ENCODE results near the gene DDX1.
"Not testable (repeated sequence)": the region's sequence is repeated elsewhere in the genome, so short reads cannot be mapped to it uniquely, and the experiment has no call there.

DDX1 gene

DNA sequence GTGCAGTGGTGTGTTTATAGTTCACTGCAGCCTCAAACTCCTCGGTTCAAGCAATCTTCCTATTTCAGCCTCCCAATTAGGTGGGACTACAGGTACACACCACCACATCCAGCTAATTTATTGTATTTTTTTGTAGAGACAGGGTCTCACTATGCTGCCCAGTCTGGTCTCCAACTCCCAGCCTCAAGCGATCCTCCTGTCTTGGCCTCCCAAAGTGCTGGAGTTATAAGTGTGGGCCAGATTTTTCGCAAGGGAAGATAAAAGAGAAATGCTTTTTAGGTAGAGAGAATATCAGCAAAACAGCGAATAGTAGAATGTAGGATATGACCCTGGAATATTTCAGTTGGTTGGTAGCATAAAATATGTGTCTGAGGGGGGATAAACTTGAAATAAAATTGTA lies 4.3 kb downstream of the DDX1 start:
- DNase-seq (ENCODE audit: low read depth in 2 of 2): no peak

DNA sequence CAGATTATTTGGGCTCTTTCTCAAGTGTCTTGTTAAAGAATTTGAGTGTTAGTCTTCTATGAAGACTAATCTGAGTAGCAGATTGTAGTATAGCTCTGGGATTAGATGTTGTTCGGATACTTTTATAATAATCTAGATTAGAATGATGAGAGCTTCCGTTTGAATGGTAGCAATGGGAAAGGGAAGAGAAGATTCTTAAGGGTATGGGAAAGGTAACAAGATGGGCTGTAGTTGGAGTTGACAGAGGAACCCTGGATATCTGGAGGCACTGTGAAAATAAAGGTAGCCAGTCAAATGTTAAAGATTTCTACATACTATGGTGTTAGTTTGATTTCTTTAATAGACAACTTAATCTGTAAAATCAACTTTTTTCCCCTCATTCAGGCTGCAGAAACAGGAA lies 4.7 kb downstream of the DDX1 start:
- DNase-seq (ENCODE audit: low read depth in 2 of 2): no peak

DNA sequence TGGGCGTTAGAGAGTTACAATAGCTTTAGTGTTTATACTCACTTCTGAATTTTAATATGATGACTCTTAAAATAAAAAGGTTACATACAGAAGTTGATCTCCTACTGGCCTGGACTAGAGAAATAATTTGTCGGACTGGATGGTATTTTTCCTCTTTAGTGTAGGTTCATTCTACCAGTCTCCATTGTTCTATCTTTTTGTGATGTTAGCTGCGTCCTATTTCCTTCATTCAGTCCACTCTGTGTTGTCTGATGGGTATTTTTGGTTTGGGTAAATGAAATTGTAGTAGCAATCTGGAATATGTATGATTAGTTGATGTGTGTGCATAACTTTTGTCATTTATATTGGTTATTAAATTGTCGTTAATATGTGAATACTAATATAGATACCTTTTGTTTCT lies 5.3 kb downstream of the DDX1 start:
- DNase-seq (ENCODE audit: low read depth in 2 of 2): no peak

DNA sequence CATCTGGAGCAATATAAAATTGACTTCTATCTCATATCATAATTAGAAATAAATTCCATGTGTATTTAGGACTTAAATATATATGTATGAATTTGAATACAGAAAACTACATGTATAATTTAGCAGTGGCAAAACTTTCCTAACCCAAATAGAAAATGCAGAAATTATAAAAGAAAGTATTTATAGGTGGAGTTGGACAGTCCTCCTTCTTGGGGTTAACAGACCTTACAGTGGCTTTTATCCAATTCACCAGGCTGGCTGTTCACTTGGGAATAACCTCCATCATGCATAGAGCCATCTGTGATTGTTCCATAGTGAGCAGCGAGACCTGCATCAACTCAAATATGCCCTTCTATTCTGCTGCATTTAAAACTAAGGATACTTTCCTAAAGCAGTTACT lies 8.3 kb downstream of the DDX1 start:
- DNase-seq (ENCODE audit: low read depth in 2 of 2): no peak

DNA sequence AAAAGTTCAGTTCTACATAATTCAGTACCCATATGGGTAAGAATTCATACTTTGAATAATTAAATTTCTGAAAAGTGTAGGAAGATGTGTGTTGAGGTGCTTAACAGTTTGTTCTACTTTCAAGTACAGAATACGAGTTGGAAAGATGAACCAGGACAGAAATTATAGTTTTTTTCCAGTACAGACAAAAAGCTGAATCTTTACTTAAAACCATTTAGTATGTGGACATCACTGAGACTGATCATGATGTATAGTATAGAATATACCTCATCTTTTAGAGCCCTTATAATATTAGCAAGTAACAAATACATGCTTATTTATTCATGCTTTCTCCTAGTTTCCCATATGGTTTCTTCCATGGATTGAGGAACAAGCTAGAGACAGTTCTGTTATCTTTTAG lies 10.0 kb downstream of the DDX1 start:
- no peak for DNase-seq (ENCODE audit: low read depth in 2 of 2)

DNA sequence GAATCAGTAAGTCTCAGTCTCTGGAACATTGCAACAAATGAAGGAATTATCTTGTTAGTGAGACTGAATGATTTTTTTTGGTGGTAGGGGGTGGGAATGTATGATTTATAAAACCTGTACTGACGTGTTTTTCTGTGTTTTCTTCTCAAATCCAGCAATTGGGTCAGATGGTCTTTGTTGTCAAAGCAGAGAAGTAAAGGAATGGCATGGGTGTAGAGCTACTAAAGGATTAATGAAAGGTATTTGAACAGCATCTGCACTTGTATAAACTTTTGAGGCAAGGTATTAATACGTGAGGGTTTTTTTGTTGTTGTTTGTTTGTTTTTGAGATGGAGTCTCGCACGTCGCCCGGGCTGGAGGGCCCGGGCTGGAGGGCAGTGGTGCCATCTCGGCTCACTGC lies 10.7 kb downstream of the DDX1 start:
- DNase-seq (ENCODE audit: low read depth in 2 of 2): no peak

DNA sequence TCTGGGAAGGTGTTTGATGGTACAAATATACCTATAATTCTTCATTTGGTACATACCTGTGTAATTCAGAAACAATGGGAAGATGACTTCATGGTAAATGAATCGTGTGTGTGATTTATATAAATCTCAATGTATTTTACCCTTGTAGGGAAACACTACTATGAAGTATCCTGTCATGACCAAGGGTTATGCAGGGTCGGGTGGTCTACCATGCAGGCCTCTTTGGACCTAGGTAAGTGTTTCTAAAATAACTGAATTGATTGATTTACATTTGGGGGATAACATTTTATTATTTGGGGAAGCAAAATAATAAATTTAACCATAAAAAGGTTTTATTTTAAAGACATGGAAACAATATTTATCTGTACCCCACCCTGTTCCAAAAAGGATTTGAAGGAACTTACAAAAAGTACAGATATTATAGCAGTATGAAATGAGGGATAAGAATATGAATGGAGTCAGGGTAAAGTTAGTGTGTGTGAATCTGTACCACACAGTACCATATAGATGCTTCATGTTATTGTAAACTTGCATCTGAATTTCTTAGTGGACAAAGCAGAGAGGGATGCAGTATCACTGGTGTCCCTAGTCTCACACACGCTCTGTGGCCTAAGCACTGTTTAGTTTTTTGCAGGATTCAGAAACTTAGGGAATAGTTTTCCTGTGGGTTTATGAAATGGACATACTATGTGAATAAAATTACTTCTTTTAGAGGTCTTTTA lies 11.5 kb downstream of the DDX1 start:
- DNase-seq (ENCODE audit: low read depth in 2 of 2): no peak

DNA sequence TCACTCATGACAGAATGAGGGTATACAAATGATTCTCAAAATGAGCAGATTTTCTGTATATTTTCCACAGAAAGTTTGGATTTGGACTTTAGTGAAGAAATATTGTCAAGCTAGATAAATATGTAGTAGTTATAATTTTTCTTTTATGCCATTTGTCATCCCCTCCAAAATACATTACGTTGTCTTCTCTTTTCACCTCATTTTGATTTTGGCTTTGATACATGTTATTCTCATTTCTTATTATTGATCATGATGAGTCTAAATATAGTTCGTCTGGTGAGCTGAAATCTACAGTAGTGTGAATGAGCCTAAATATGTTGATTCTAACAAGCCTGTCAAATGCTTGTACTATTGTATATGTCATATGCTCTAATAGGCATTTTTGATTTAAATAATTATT lies 12.3 kb downstream of the DDX1 start:
- DNase-seq (ENCODE audit: low read depth in 2 of 2): no peak

DNA sequence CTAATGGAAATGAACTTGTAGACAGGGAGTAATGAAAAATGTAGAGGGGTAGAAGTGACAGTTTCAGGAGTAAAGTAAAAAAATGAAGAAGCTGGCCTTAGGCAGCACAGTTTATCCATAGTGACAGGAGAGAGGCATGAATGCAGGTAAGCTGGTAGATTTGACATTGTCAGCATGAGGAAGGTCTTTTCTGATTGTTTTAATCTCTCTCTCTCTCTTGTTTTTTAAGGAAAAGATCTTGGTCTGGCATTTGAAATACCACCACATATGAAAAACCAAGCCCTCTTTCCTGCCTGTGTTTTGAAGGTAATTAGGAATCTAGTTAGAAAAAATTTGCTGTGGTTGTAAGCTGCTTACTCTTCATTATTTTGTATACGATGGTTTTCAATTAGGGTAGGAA lies 14.1 kb downstream of the DDX1 start:
- no peak for DNase-seq (ENCODE audit: low read depth in 2 of 2)

DNA sequence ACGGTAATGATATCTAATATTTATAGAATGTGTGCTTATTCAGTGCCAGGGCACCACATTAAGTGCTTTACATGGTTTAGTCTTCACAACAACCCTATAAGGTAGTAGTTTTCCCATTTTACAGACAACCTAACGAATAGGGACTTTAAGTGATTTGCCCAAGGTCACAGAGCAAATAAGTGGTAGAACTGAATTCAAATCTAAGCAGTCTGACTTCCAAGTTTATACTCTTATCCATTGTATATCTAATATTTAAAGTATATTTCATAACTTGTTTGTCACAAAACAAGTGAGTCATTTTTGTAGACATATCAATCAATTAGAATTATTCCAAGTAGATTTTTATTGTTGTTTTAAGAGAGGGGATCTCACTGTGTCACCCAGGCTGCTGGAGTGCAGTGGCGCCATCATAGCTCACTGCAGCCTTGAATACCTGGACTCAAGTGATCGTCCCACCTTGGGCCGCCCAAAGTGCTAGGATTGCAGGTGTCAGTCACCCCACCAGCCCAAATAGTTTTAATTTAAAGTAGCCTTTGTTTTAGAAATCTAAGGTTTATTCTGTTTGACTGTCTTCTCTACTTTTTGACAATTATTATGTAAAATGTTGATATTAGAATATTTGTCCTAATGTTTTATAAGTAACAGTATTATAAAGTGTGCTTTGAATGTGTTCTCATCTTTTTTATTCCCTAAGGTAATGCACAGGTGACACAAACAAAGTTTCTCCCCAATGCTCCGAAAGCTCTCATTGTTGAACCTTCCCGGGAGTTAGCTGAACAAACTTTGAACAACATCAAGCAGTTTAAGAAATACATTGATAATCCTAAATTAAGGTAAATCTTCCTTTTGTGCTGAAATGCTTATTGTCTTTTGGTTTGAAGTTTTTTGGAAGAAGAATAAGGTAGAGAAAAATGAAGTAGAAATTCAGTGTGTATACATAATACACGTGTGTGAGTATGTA lies 15.1 kb downstream of the DDX1 start:
- no peak for DNase-seq (ENCODE audit: low read depth in 2 of 2)

DNA sequence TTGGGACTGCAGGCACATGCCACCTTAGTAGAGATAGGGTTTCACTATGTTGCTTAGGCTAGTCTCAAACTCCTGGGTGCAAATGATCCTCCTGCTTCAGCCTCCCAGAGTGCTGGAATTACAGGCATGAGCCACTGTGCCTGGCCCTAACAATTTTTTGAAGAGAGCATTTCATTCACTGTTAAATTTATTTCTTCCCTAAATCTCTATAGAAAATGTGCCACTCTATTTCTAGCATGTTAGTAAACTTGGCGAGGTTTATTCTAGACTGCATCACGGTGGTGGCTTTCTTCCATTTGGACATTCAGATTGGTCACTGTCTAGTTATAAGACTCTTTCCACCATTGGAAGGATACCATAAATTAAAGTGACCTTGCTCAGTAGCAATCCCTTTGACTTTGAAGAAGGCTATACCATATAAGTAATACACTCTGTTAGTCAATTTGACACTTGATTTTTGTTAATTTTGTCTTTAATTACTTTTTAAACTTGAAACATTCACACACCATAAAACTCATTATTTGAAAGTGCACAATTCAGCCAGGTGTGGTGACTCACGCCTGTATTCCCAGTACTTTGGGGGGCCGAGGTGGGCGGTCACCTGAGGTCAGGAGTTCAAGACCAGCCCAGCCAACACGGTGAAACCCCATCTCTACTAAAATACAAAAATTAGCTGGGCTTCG lies 16.2 kb downstream of the DDX1 start:
- no peak for DNase-seq (ENCODE audit: low read depth in 2 of 2)

DNA sequence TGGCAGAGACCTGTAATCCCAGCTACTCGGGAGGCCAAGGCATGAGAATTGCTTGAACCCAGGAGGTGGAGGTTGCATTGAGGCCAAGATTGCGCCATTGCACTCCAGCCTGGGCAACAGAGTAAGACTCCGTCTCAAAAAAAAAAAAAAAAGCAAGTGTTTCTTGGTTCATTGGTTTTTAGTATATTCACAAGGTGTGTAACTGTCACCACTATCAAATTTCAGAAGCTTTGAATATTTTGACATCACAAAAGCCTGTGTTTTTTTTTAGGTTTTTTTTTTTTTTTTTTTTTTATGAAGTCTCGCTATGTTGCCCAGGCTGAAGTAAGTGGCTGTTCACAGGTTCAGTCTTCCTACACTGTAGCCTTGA lies 16.7 kb downstream of the DDX1 start:
- DNase-seq (ENCODE audit: low read depth in 2 of 2): no peak

DNA sequence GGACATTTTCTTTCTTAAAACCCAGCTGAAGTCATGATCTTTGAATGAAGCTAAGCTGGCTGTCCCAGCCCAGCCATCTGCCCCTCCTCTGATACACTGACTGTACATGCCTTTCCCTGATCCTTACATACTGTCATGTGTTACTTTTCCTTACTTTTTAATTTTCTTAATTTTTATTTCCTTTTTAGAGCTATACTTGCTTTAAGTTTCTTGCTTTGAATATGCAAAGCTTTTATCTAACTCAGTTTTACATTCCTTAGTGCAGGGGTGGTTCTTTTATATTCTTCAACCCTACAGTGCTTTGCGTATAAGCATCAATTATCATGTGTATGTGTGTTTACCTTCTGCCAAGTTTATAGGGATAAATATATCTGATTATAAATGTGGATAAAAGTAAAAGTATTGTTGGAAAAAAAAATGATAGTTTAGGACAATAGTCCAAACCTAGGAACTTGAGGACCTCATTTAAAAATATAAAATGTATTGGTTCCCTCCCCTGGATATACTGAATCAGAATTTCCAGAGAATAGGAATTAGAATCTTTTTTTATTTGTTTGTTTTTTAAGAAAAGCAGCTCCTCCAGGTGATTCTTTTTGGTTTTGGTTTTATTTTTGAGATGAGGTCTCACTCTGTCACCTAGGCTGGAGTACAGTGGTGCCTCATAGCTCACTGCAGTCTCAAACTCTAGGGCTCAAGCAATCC lies 17.8 kb downstream of the DDX1 start:
- DNase-seq (ENCODE audit: low read depth in 2 of 2): no peak

DNA sequence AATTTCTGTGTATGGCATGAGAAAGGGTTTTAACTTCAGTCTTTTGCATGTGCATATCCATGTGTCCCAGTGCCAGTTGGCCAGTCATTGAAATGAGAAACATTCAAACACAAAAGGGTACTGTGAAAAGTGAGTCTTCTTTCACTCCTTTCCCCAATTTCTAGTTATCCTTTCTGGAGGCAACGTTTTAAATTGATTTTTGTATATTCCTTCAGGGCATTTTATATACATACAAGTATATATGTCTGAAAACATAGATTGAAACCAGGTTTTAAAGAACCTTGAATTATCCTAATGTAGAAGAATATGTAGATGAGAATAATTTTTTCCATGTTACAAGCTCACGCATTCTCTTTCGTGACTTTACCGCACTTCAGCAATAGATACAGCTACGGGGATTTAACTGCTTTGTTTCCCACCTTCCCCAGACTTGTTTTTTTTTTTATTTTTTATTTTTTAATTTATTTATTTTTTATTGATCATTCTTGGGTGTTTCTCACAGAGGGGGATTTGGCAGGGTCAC lies 18.8 kb downstream of the DDX1 start:
- no peak for DNase-seq (ENCODE audit: low read depth in 2 of 2)

DNA sequence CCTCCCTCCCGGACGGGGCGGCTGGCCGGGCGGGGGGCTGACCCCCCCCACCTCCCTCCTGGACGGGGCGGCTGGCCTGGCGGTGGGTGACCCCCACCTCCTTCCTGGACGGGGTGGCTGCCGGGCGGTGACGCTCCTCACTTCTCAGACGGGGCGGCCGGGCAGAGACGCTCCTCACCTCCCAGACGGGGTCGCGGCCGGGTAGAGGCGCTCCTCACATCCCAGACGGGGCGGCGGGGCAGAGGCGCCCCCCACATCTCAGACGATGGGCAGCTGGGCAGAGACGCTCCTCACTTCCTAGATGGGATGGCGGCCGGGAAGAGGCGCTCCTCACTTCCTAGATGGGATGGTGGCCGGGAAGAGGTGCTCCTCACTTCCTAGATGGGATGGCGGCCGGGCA lies 20.4 kb downstream of the DDX1 start:
- not testable (repeated sequence) for DNase-seq (ENCODE audit: low read depth in 2 of 2)

DNA sequence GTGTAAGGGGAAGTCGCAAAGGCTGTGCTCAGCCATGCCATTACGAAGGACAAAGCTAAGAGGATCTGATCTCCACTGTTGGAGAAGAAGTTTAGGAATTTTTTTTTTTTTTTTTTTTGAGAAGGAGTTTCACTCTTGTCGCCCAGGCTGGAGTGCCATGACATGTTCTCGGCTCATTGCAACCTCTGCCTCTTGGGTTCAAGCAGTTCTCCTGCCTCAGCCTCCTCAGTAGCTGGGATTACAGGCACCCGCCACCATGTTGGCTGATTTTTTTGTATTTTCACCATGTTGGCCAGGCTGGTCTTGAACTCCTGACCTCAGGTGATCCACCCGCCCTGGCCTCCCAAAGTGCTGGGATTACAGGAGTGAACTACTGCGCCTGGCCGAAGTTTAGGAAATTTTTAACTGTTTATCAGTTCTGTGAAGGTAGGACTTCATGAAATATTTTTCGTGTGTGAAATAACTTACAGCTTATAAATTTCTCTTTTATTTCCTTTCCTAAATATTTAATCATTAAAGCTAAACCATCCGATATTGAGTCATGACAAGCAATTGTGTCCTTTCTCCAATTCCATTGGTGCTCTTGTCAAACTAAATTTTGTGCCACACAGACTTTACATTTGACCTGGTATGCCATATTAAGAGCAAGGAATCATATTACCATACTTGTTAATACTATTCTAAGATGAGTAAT lies 22.2 kb downstream of the DDX1 start:
- no peak for DNase-seq (ENCODE audit: low read depth in 2 of 2)

DNA sequence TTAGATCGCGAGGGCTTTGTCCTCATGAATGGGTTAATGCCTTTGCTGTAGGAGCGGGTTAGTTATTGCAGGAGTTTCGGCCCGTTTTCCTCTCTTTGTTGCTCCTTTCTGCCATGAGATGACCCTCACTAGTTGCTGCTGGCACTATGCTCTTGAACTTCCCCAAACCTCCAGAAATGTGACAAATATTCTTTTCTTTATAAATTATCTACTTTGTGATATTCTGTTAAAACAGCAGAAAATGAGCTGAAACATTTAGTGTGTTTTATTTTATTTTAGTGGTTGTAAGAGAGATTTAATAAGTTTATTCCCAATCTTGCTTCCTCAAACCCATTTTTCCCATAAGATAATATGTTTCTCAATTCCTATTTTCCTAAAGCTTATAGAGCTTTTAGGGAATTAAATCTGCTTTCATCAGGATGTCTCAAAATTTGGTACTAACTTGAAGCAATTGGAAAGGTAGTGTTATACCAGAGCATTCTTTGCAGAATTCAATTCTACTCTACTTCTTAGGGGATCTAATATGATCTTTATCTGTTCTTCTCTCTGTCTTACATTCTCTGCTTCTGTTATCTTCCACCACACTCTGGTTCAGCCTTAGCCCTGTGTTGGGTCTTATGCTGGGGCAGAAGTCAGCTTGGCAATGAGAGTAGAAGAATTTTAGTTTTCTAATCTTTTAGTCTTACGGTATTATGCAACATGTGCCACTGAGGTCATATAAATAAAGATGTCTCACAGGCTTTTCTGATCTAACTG lies 23.1 kb downstream of the DDX1 start:
- DNase-seq (ENCODE audit: low read depth in 2 of 2): no peak

DNA sequence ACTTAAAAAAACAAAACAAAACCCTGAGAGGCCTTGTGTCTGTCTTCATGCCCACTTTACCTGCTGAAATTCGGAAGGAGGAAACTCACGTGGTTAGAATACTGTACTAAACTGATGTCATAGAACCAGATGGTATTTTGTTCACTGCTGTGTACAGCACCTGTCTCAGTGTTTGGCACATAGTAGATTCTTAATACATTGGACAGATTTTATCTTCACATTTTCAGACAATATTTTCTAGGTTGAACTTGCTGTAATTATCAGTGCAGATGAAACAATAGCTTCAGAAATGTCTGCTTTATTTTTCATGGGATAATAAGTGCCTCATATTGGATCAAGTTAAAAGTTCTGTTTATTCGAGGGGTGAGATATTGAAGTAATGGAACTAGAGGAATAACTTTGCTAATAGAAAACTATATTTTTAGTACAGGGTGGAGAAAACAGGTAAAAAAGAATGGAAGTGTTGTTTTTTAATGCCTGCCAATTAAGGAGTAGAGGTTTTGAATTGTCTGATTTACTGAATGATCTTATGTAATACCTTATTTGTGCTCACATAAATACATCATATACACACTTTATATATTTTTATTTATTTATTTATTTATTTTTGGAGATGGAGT lies 23.7 kb downstream of the DDX1 start:
- DNase-seq (ENCODE audit: low read depth in 2 of 2): no peak

DNA sequence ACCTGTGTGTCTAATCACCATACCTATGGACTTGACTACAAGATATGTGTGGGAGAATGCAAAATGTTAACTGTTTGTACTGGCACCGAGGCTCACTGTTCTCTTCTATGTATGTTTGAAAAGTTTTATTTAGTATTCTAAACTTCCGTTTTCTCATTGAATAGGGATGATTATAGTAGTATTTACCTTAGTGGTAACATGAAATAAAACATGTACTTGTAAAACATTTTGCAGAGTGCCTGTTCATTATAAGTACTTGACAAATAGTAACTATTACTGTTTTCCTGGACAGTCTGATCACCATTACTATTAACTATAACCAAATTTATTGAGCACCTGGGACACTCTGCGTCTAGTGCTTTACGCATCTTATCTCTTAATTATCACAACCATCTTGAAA lies 24.8 kb downstream of the DDX1 start:
- DNase-seq (ENCODE audit: low read depth in 2 of 2): no peak
